ENCODE results near the gene CX3CR1.

GRCh38 chr3:39329493-39329892 lies 49.7 kb upstream of the CX3CR1 start, which contains the start of gene CCR8:
- TF ChIP-seq CTCF (IDR thresholded peaks at IDR 0.05) (no peak), SIN3A (IDR thresholded peaks at IDR 0.05; ENCODE audit: borderline replicate concordance, insufficient read depth, low read depth, low read length) (no peak)

Measured in Panc1 (cell line).